Measurements from ENCODE around the gene CA4. TPM values are rescaled to one million over a fixed set of nuclear protein-coding genes. Genes with fewer than 3 reads are reported as not detected.

Gene CA4
- total RNA-seq, 4 donors from 2014 or later: 2.1 to 8.3 (median 4.3) TPM

- Histone ChIP-seq H3K4me3 (peak overlapping the region; percentile 61 to 90 (median 68)), H3K9me3 (no peaks in the 10 kb centered on the region), H3K4me1 (peaks cover 30 to 39% (median 33%) of the 10 kb centered on the region in 4 donors), H3K27me3 (peaks cover 0 to 27% (median 13%) of the 10 kb centered on the region in 4 donors), H3K27ac (replicated peaks in 1 of 4) (peak overlapping the region; percentile 63 to 81 (median 75)), H3K36me3 (peaks cover 0 to 12% (median 4%) of the 10 kb centered on the region in 4 donors)
- DNase-seq (ENCODE audit: extremely low spot score): no peak
- TF ChIP-seq POLR2A (IDR thresholded peaks at IDR 0.05; ENCODE audit: low read depth): no peak
- TF ChIP-seq POLR2AphosphoS5 (IDR thresholded peaks at IDR 0.05): peak in 1 of 2 donors; percentile 9
- 10% methylated on average over 16 of the region's 16 CpGs for WGBS
- intact Hi-C loops (cut with DNase I): loop anchor here (5.0 kb wide), 1 partner anchor 303 kb away; no protein-coding TSS in a partner anchor
Measured at GRCh38 chr17:60134396-60135150, 15.2 kb upstream of the CA4 start.

- peaks cover 32 to 47% (median 39%) of the 10 kb centered on the region in 4 donors for H3K4me1 ChIP-seq
- intact Hi-C loops (cut with DNase I): loop anchor here (5.0 kb wide), 1 partner anchor 302 kb away; no protein-coding TSS in a partner anchor
- H3K27ac ChIP-seq (replicated peaks in 1 of 4): peak overlapping the region; percentile 63 to 81 (median 75)
- DNase-seq (ENCODE audit: extremely low spot score): peak; percentile 96
- peaks cover 0 to 35% (median 20%) of the 10 kb centered on the region in 4 donors for H3K27me3 ChIP-seq
- peak; percentile 83 to 92 for TF ChIP-seq POLR2AphosphoS5 (IDR thresholded peaks at IDR 0.05)
- peak in 1 of 3 experiments; percentile 22 for TF ChIP-seq CTCF (IDR thresholded peaks at IDR 0.05)
- TF ChIP-seq POLR2A (IDR thresholded peaks at IDR 0.05; ENCODE audit: low read depth): no peak
- peak overlapping the region; percentile 61 to 90 (median 68) for H3K4me3 ChIP-seq
- H3K9me3 ChIP-seq: no peaks in the 10 kb centered on the region
- peaks cover 0 to 12% (median 4%) of the 10 kb centered on the region in 4 donors for H3K36me3 ChIP-seq
- WGBS: under 1% methylated on average over 26 of the region's 54 CpGs
Measured at GRCh38 chr17:60135151-60135950, 14.4 kb upstream of the CA4 start.

- Histone ChIP-seq H3K36me3 (peaks cover 0 to 12% (median 4%) of the 10 kb centered on the region in 4 donors), H3K4me1 (peaks cover 35 to 50% (median 43%) of the 10 kb centered on the region in 4 donors), H3K27me3 (peaks cover 0 to 43% (median 25%) of the 10 kb centered on the region in 4 donors), H3K27ac (replicated peaks in 1 of 4) (peak overlapping the region in 1 of 4 donors; percentile 63), H3K9me3 (no peaks in the 10 kb centered on the region), H3K4me3 (peak overlapping the region; percentile 61 to 90 (median 68))
- WGBS: 82% methylated on average over 11 of the region's 13 CpGs
- intact Hi-C loops (cut with DNase I): loop anchor here (5.0 kb wide), 1 partner anchor 301 kb away; no protein-coding TSS in a partner anchor
- TF ChIP-seq POLR2AphosphoS5 (IDR thresholded peaks at IDR 0.05) (no peak), CTCF (IDR thresholded peaks at IDR 0.05) (no peak), POLR2A (IDR thresholded peaks at IDR 0.05; ENCODE audit: low read depth) (no peak), EP300 (IDR thresholded peaks at IDR 0.05) (no peak)
- no peak for DNase-seq (ENCODE audit: extremely low spot score)
Measured at GRCh38 chr17:60135951-60136666, 13.7 kb upstream of the CA4 start.

GRCh38 chr17:60137731-60138130, 12.0 kb upstream of the CA4 start:
- 63% methylated on average over 1 of the region's 1 CpG for WGBS
- H3K27me3 ChIP-seq: peaks cover 0 to 59% (median 34%) of the 10 kb centered on the region in 4 donors
- peaks cover 49 to 67% (median 59%) of the 10 kb centered on the region in 4 donors for H3K4me1 ChIP-seq
- H3K27ac ChIP-seq (replicated peaks in 1 of 4): no peak overlapping the region
- no peak for TF ChIP-seq POLR2AphosphoS5 (IDR thresholded peaks at IDR 0.05)
- TF ChIP-seq CTCF (IDR thresholded peaks at IDR 0.05): no peak
- no peak for TF ChIP-seq POLR2A (IDR thresholded peaks at IDR 0.05; ENCODE audit: low read depth)
- no peak for TF ChIP-seq EP300 (IDR thresholded peaks at IDR 0.05)
- H3K9me3 ChIP-seq: no peaks in the 10 kb centered on the region
- no peak overlapping the region for H3K4me3 ChIP-seq
- peaks cover 0 to 6% (median 1%) of the 10 kb centered on the region in 4 donors for H3K36me3 ChIP-seq
- DNase-seq (ENCODE audit: extremely low spot score): no peak
- intact Hi-C loops (cut with DNase I): loop anchor here (5.0 kb wide), 1 partner anchor 300 kb away; no protein-coding TSS in a partner anchor

All from esophagus muscularis mucosa (tissue), 4 donors.